Measurements from ENCODE around the gene HP1BP3.

The HP1BP3 gene

DNA sequence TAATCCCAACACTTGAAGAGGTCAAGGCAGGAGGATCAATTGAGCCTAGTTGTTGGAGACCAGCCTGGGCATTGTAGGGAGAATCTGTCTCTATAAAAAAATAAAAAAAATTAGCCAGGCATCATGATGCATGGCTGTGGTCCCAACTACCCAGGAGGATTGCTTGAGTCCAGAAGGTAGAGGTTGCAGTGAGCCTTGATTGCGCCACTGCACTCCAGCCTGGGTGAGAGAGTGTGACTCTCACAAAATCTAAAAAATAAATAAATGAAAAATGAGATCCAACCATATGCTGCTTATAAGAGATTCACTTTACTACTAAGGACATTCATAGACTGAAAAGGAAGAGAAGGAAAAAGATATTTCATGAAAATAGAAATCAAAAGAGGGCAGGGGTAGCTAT, 47.1 kb upstream of the HP1BP3 start:
- TF ChIP-seq, protein P1, sequence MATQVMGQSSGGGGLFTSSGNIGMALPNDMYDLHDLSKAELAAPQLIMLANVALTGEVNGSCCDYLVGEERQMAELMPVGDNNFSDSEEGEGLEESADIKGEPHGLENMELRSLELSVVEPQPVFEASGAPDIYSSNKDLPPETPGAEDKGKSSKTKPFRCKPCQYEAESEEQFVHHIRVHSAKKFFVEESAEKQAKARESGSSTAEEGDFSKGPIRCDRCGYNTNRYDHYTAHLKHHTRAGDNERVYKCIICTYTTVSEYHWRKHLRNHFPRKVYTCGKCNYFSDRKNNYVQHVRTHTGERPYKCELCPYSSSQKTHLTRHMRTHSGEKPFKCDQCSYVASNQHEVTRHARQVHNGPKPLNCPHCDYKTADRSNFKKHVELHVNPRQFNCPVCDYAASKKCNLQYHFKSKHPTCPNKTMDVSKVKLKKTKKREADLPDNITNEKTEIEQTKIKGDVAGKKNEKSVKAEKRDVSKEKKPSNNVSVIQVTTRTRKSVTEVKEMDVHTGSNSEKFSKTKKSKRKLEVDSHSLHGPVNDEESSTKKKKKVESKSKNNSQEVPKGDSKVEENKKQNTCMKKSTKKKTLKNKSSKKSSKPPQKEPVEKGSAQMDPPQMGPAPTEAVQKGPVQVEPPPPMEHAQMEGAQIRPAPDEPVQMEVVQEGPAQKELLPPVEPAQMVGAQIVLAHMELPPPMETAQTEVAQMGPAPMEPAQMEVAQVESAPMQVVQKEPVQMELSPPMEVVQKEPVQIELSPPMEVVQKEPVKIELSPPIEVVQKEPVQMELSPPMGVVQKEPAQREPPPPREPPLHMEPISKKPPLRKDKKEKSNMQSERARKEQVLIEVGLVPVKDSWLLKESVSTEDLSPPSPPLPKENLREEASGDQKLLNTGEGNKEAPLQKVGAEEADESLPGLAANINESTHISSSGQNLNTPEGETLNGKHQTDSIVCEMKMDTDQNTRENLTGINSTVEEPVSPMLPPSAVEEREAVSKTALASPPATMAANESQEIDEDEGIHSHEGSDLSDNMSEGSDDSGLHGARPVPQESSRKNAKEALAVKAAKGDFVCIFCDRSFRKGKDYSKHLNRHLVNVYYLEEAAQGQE (IDR thresholded peaks at IDR 0.05; ENCODE audit: low read depth): no peak
- no peak for TF ChIP-seq TAF1 (IDR thresholded peaks at IDR 0.05; ENCODE audit: low read depth)
- TF ChIP-seq CREB1 (IDR thresholded peaks at IDR 0.05; ENCODE audit: low read depth): no peak
- no peak for TF ChIP-seq ZBTB7A (IDR thresholded peaks at IDR 0.05; ENCODE audit: low read depth)

DNA sequence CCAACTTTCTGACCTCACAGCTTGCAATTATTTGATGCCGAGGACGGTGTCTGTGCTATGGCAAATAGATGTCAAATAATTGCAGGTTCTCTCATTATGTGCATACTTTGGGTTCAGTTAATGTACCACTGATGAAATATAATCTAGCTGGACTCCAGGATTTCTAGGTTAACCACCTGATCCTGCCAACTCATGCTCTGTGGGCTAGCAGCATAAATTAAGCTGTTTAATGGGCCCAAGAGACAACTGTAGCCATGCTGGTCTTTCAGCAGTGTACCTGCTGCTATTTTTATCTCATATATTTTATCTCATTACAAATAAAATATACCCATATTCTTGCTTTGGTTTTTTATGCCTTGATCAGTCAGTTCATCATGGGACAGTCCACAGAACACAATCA, 43.3 kb upstream of the HP1BP3 start:
- TF ChIP-seq RAD21 (IDR thresholded peaks at IDR 0.05; ENCODE audit: low read depth) (no peak), EGR1 (IDR thresholded peaks at IDR 0.05) (no peak), YY1 (IDR thresholded peaks at IDR 0.05; ENCODE audit: low read depth) (no peak), EP300 (IDR thresholded peaks at IDR 0.05; ENCODE audit: borderline replicate concordance) (no peak), CREB1 (IDR thresholded peaks at IDR 0.05; ENCODE audit: low read depth) (no peak), TAF1 (IDR thresholded peaks at IDR 0.05; ENCODE audit: low read depth) (no peak), CEBPB (IDR thresholded peaks at IDR 0.05) (no peak), FOXM1 (IDR thresholded peaks at IDR 0.05; ENCODE audit: borderline replicate concordance, low read depth) (no peak), ZBTB7A (IDR thresholded peaks at IDR 0.05; ENCODE audit: low read depth) (no peak), NFIC (IDR thresholded peaks at IDR 0.05) (no peak), TEAD4 (IDR thresholded peaks at IDR 0.05) (no peak), TCF12 (IDR thresholded peaks at IDR 0.05; ENCODE audit: low read depth) (no peak)
- TF ChIP-seq, protein P2, sequence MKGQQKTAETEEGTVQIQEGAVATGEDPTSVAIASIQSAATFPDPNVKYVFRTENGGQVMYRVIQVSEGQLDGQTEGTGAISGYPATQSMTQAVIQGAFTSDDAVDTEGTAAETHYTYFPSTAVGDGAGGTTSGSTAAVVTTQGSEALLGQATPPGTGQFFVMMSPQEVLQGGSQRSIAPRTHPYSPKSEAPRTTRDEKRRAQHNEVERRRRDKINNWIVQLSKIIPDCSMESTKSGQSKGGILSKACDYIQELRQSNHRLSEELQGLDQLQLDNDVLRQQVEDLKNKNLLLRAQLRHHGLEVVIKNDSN (IDR thresholded peaks at IDR 0.05): no peak
- TF ChIP-seq, protein P1 (IDR thresholded peaks at IDR 0.05; ENCODE audit: low read depth): no peak
- TF ChIP-seq, protein P3, sequence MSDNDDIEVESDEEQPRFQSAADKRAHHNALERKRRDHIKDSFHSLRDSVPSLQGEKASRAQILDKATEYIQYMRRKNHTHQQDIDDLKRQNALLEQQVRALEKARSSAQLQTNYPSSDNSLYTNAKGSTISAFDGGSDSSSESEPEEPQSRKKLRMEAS (IDR thresholded peaks at IDR 0.05): no peak

DNA sequence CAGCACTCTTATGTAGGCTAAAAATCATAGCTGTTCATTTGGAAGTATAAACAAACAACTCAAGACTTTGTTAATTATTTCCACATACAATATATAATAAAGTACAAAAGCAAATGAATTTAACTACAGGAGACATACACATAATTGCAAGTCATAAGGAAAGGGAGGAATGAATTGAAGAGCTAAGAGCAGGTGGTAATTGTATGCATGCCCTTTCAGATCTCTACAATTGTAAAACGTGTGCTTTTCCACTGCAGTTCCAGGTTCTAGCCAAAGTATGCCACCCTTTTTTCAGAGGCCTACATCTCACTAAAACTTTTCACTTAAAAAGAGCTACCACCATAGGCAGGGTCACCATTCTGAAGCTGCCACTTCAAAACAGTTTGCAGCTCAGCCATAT, 42.8 kb upstream of the HP1BP3 start:
- TF ChIP-seq, protein P2 (IDR thresholded peaks at IDR 0.05): no peak
- no peak for TF ChIP-seq ZBTB7A (IDR thresholded peaks at IDR 0.05; ENCODE audit: low read depth)
- no peak for TF ChIP-seq YY1 (IDR thresholded peaks at IDR 0.05; ENCODE audit: low read depth)

DNA sequence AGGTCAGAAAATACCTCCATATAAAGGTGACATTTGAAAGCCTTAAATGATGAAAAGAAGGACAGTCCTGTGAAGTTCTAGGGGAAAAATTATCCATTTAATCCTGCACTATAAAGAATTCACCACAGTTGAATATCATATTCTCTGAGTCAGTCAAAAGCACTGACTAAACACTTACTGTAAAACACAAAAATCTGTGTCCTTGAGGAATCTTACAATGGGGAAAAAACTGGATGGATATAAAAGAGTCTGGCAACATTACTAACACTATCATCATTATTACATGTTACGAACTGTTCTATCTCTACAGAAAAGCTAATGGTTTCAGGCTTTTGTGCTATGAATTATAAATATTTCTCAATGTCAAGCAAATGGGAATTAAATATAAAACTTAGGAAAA, 42.4 kb upstream of the HP1BP3 start:
- TF ChIP-seq, protein P2 (IDR thresholded peaks at IDR 0.05): no peak
- no peak for TF ChIP-seq FOXM1 (IDR thresholded peaks at IDR 0.05; ENCODE audit: borderline replicate concordance, low read depth)
- no peak for TF ChIP-seq ZBTB7A (IDR thresholded peaks at IDR 0.05; ENCODE audit: low read depth)
- TF ChIP-seq NFIC (IDR thresholded peaks at IDR 0.05): no peak
- TF ChIP-seq, protein P1 (IDR thresholded peaks at IDR 0.05; ENCODE audit: low read depth): no peak
- no peak for TF ChIP-seq YY1 (IDR thresholded peaks at IDR 0.05; ENCODE audit: low read depth)
- no peak for TF ChIP-seq CEBPB (IDR thresholded peaks at IDR 0.05)
- no peak for TF ChIP-seq EP300 (IDR thresholded peaks at IDR 0.05; ENCODE audit: borderline replicate concordance)
- TF ChIP-seq EGR1 (IDR thresholded peaks at IDR 0.05): no peak
- no peak for TF ChIP-seq TEAD4 (IDR thresholded peaks at IDR 0.05)
- TF ChIP-seq TAF1 (IDR thresholded peaks at IDR 0.05; ENCODE audit: low read depth): no peak

DNA sequence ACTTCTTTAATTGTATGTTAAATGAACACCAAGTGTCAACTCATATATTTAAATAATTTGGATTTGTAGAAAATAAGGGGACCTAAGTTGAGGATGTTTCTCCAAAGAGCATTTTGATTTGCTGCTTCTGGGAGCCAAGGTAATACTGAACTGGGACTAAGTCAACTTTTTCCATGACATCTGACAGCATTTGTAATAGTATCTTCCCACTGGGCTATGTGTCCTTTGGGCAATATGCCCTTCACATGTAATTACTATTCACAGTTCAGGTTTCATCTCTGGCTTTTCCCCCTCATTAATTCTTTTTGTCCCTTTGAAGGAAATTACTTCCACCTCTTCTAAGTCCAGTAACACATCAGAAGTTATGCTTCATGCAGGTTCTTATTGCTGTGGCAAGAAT, 36.7 kb upstream of the HP1BP3 start:
- TF ChIP-seq NFIC (IDR thresholded peaks at IDR 0.05): no peak
- TF ChIP-seq, protein P2 (IDR thresholded peaks at IDR 0.05): no peak
- TF ChIP-seq TCF12 (IDR thresholded peaks at IDR 0.05; ENCODE audit: low read depth): no peak
- no peak for TF ChIP-seq EGR1 (IDR thresholded peaks at IDR 0.05)
- TF ChIP-seq ZBTB7A (IDR thresholded peaks at IDR 0.05; ENCODE audit: low read depth): no peak
- TF ChIP-seq EP300 (IDR thresholded peaks at IDR 0.05; ENCODE audit: borderline replicate concordance): no peak
- no peak for TF ChIP-seq TEAD4 (IDR thresholded peaks at IDR 0.05)
- no peak for TF ChIP-seq RAD21 (IDR thresholded peaks at IDR 0.05; ENCODE audit: low read depth)
- TF ChIP-seq, protein P1 (IDR thresholded peaks at IDR 0.05; ENCODE audit: low read depth): no peak
- no peak for TF ChIP-seq FOXM1 (IDR thresholded peaks at IDR 0.05; ENCODE audit: borderline replicate concordance, low read depth)
- no peak for TF ChIP-seq CREB1 (IDR thresholded peaks at IDR 0.05; ENCODE audit: low read depth)
- TF ChIP-seq CEBPB (IDR thresholded peaks at IDR 0.05): no peak
- TF ChIP-seq YY1 (IDR thresholded peaks at IDR 0.05; ENCODE audit: low read depth): no peak
- TF ChIP-seq, protein P3 (IDR thresholded peaks at IDR 0.05): no peak
- TF ChIP-seq TAF1 (IDR thresholded peaks at IDR 0.05; ENCODE audit: low read depth): no peak
